Measurements from ENCODE around the gene UPP2.

Gene UPP2

GRCh38 chr2:158120102-158120501 is 18.4 kb downstream of the UPP2 start:
- no peak overlapping the region for H3K4me2 ChIP-seq (ENCODE audit: low read depth, low read length, poor library complexity, severe bottlenecking)
- no peaks in the 10 kb centered on the region for H3K79me2 ChIP-seq (ENCODE audit: insufficient read depth, low read length)
- no peak overlapping the region for H3K9ac ChIP-seq (ENCODE audit: low read length)
- H3K27me3 ChIP-seq (ENCODE audit: low read length), result no peaks in the 10 kb centered on the region
- no peak overlapping the region for H3K27ac ChIP-seq (ENCODE audit: low read depth, low read length)
- H4K20me1 ChIP-seq (ENCODE audit: low read depth, low read length), result no peaks in the 10 kb centered on the region
- H3K36me3 ChIP-seq (ENCODE audit: low read length), result no peaks in the 10 kb centered on the region
- no peaks in the 10 kb centered on the region for H3F3A ChIP-seq (ENCODE audit: insufficient read depth)
- H3K9me3 ChIP-seq (ENCODE audit: insufficient read depth, low read length), result no peaks in the 10 kb centered on the region
- no peaks in the 10 kb centered on the region for H3K9me2 ChIP-seq (replicated peaks; ENCODE audit: insufficient read depth, low read length)
- no peak overlapping the region for H2AFZ ChIP-seq (ENCODE audit: low read depth, low read length, severe bottlenecking)
- no peak for TF ChIP-seq EZH2phosphoT487 (conservative IDR thresholded peaks at IDR 0.05; ENCODE audit: low read length)
- TF ChIP-seq CTCF (IDR thresholded peaks at IDR 0.05; ENCODE audit: insufficient read depth, low read length, poor library complexity, severe bottlenecking), result no peak
- no peak overlapping the region for H3K4me3 ChIP-seq (ENCODE audit: insufficient read depth, low read length, poor library complexity, severe bottlenecking)

GRCh38 chr2:158120664-158121641 is 19.3 kb downstream of the UPP2 start:
- Histone ChIP-seq H3K9me3 (ENCODE audit: insufficient read depth, low read length) (no peaks in the 10 kb centered on the region), H2AFZ (ENCODE audit: low read depth, low read length, severe bottlenecking) (no peak overlapping the region), H3F3A (ENCODE audit: insufficient read depth) (no peaks in the 10 kb centered on the region), H3K27ac (ENCODE audit: low read depth, low read length) (no peak overlapping the region), H3K9ac (ENCODE audit: low read length) (no peak overlapping the region), H3K27me3 (ENCODE audit: low read length) (no peaks in the 10 kb centered on the region), H3K9me2 (replicated peaks; ENCODE audit: insufficient read depth, low read length) (no peaks in the 10 kb centered on the region), H3K79me2 (ENCODE audit: insufficient read depth, low read length) (no peaks in the 10 kb centered on the region), H3K36me3 (ENCODE audit: low read length) (no peaks in the 10 kb centered on the region), H4K20me1 (ENCODE audit: low read depth, low read length) (no peaks in the 10 kb centered on the region), H3K4me2 (ENCODE audit: low read depth, low read length, poor library complexity, severe bottlenecking) (no peak overlapping the region), H3K4me3 (ENCODE audit: insufficient read depth, low read length, poor library complexity, severe bottlenecking) (no peak overlapping the region)
- TF ChIP-seq EZH2phosphoT487 (conservative IDR thresholded peaks at IDR 0.05; ENCODE audit: low read length), result no peak
- TF ChIP-seq CTCF (IDR thresholded peaks at IDR 0.05; ENCODE audit: insufficient read depth, low read length, poor library complexity, severe bottlenecking), result no peak

- TF ChIP-seq CTCF (IDR thresholded peaks at IDR 0.05; ENCODE audit: insufficient read depth, low read length, poor library complexity, severe bottlenecking) (no peak), EZH2phosphoT487 (conservative IDR thresholded peaks at IDR 0.05; ENCODE audit: low read length) (no peak)
- H3K36me3 ChIP-seq (ENCODE audit: low read length), result no peaks in the 10 kb centered on the region
- H3F3A ChIP-seq (ENCODE audit: insufficient read depth), result no peaks in the 10 kb centered on the region
Observed at GRCh38 chr2:158124896-158125295, 23.2 kb downstream of the UPP2 start.

More at GRCh38 chr2:158124896-158125295, 23.2 kb downstream of the UPP2 start:
- no peak overlapping the region for H3K4me3 ChIP-seq (ENCODE audit: insufficient read depth, low read length, poor library complexity, severe bottlenecking)
- H3K9ac ChIP-seq (ENCODE audit: low read length), result no peak overlapping the region
- H3K27me3 ChIP-seq (ENCODE audit: low read length), result no peaks in the 10 kb centered on the region
- no peaks in the 10 kb centered on the region for H3K79me2 ChIP-seq (ENCODE audit: insufficient read depth, low read length)
- no peaks in the 10 kb centered on the region for H4K20me1 ChIP-seq (ENCODE audit: low read depth, low read length)
- no peak overlapping the region for H3K27ac ChIP-seq (ENCODE audit: low read depth, low read length)
- H2AFZ ChIP-seq (ENCODE audit: low read depth, low read length, severe bottlenecking), result no peak overlapping the region
- no peak overlapping the region for H3K4me2 ChIP-seq (ENCODE audit: low read depth, low read length, poor library complexity, severe bottlenecking)
- no peaks in the 10 kb centered on the region for H3K9me3 ChIP-seq (ENCODE audit: insufficient read depth, low read length)
- no peaks in the 10 kb centered on the region for H3K9me2 ChIP-seq (replicated peaks; ENCODE audit: insufficient read depth, low read length)
